Stimulated activated naive CD8-positive, alpha-beta T cell treated with anti-CD3 and anti-CD28 coated beads, Interleukin-15, Interleukin-2, amounts not matched to agents 100 ng/mL and 50 ng/mL, for 24 hours (primary cell): Measurements from ENCODE around the gene TP53TG5.

ENCODE experiments used
- H3K27ac Mint-ChIP-seq: one replicate; pipeline ENCODE4 v1.8.0; 2021; ENCODE audit warnings: mild to moderate bottlenecking, mixed read lengths
- H3K27me3 Mint-ChIP-seq: one replicate; pipeline ENCODE4 v1.8.0; 2021; ENCODE audit warnings: mixed read lengths
- H3K36me3 Mint-ChIP-seq: one replicate; pipeline ENCODE4 v1.8.0; 2021; ENCODE audit warnings: low read depth, mixed read lengths
- H3K4me1 Mint-ChIP-seq: one replicate; pipeline ENCODE4 v1.8.0; 2021; ENCODE audit warnings: low read depth, mixed read lengths
- H3K4me3 Mint-ChIP-seq: one replicate; pipeline ENCODE4 v1.8.0; 2021; ENCODE audit warnings: mild to moderate bottlenecking, mixed read lengths
- H3K9me3 Mint-ChIP-seq: one replicate; pipeline ENCODE4 v1.8.0; 2021; ENCODE audit warnings: mixed read lengths

Gene TP53TG5

GRCh38 chr20:45390931-45391330 is 12.8 kb upstream of the TP53TG5 start:
- H3K9me3 Mint-ChIP-seq: peaks cover 6% of the 10 kb centered on the region
- peaks cover 12% of the 10 kb centered on the region for H3K36me3 Mint-ChIP-seq
- H3K27me3 Mint-ChIP-seq: no peaks in the 10 kb centered on the region
- H3K27ac Mint-ChIP-seq: no peak overlapping the region
- H3K4me1 Mint-ChIP-seq: peaks cover 27% of the 10 kb centered on the region
- no peak overlapping the region for H3K4me3 Mint-ChIP-seq

- Mint-ChIP-seq H3K4me1 (peaks cover 27% of the 10 kb centered on the region), H3K27ac (no peak overlapping the region), H3K36me3 (peaks cover 13% of the 10 kb centered on the region), H3K27me3 (no peaks in the 10 kb centered on the region), H3K9me3 (peaks cover 6% of the 10 kb centered on the region), H3K4me3 (no peak overlapping the region)
These were observed 9.1 kb upstream of the TP53TG5 start for GRCh38 chr20:45387274-45387673.

GRCh38 chr20:45377269-45377668 is 856 bp downstream of the TP53TG5 start:
- no peaks in the 10 kb centered on the region for H3K27me3 Mint-ChIP-seq
- no peak overlapping the region for H3K27ac Mint-ChIP-seq
- H3K4me3 Mint-ChIP-seq: no peak overlapping the region
- peaks cover 18% of the 10 kb centered on the region for H3K36me3 Mint-ChIP-seq
- peaks cover 24% of the 10 kb centered on the region for H3K4me1 Mint-ChIP-seq
- no peaks in the 10 kb centered on the region for H3K9me3 Mint-ChIP-seq

- Mint-ChIP-seq H3K4me1 (peaks cover 29% of the 10 kb centered on the region), H3K9me3 (no peaks in the 10 kb centered on the region), H3K4me3 (no peak overlapping the region), H3K36me3 (peaks cover 17% of the 10 kb centered on the region), H3K27ac (no peak overlapping the region), H3K27me3 (no peaks in the 10 kb centered on the region)
These were observed 3.2 kb downstream of the TP53TG5 start for GRCh38 chr20:45374966-45375365.

GRCh38 chr20:45374101-45374467 is 4.0 kb downstream of the TP53TG5 start:
- Mint-ChIP-seq H3K27ac (no peak overlapping the region), H3K4me1 (peaks cover 33% of the 10 kb centered on the region), H3K9me3 (no peaks in the 10 kb centered on the region), H3K4me3 (peak overlapping the region; percentile 79), H3K27me3 (no peaks in the 10 kb centered on the region), H3K36me3 (peaks cover 17% of the 10 kb centered on the region)

- Mint-ChIP-seq H3K36me3 (peaks cover 18% of the 10 kb centered on the region), H3K4me3 (peak overlapping the region; percentile 79), H3K4me1 (peaks cover 38% of the 10 kb centered on the region)
These were observed 4.6 kb downstream of the TP53TG5 start for GRCh38 chr20:45373353-45374100.

GRCh38 chr20:45372646-45373352 is 5.3 kb downstream of the TP53TG5 start:
- Mint-ChIP-seq H3K9me3 (no peaks in the 10 kb centered on the region), H3K4me1 (peaks cover 40% of the 10 kb centered on the region), H3K36me3 (peaks cover 26% of the 10 kb centered on the region)

More at GRCh38 chr20:45373353-45374100, 4.6 kb downstream of the TP53TG5 start:
- Mint-ChIP-seq H3K9me3 (no peaks in the 10 kb centered on the region), H3K27ac (peak overlapping the region; percentile 81), H3K27me3 (no peaks in the 10 kb centered on the region)

GRCh38 chr20:45372241-45372640 is 5.9 kb downstream of the TP53TG5 start:
- Mint-ChIP-seq H3K4me1 (peaks cover 46% of the 10 kb centered on the region), H3K27me3 (no peaks in the 10 kb centered on the region), H3K27ac (peak overlapping the region; percentile 38), H3K36me3 (peaks cover 26% of the 10 kb centered on the region), H3K9me3 (no peaks in the 10 kb centered on the region), H3K4me3 (no peak overlapping the region)

More at GRCh38 chr20:45372646-45373352, 5.3 kb downstream of the TP53TG5 start:
- peak overlapping the region; percentile 38 for H3K27ac Mint-ChIP-seq
- H3K27me3 Mint-ChIP-seq: no peaks in the 10 kb centered on the region
- H3K4me3 Mint-ChIP-seq: peak overlapping the region; percentile 79

GRCh38 chr20:45370571-45371160 is 7.5 kb downstream of the TP53TG5 start:
- no peaks in the 10 kb centered on the region for H3K9me3 Mint-ChIP-seq
- H3K27ac Mint-ChIP-seq: no peak overlapping the region
- peaks cover 57% of the 10 kb centered on the region for H3K4me1 Mint-ChIP-seq
- peaks cover 38% of the 10 kb centered on the region for H3K36me3 Mint-ChIP-seq
- H3K27me3 Mint-ChIP-seq: no peaks in the 10 kb centered on the region
- H3K4me3 Mint-ChIP-seq: no peak overlapping the region

GRCh38 chr20:45368221-45368980 is 9.7 kb downstream of the TP53TG5 start:
- Mint-ChIP-seq H3K4me1 (peaks cover 66% of the 10 kb centered on the region), H3K27ac (peak overlapping the region; percentile 87), H3K4me3 (peak overlapping the region; percentile 67), H3K36me3 (peaks cover 46% of the 10 kb centered on the region), H3K9me3 (no peaks in the 10 kb centered on the region), H3K27me3 (no peaks in the 10 kb centered on the region)

- peaks cover 46% of the 10 kb centered on the region for H3K36me3 Mint-ChIP-seq
- no peak overlapping the region for H3K4me3 Mint-ChIP-seq
- H3K4me1 Mint-ChIP-seq: peaks cover 68% of the 10 kb centered on the region
- H3K27me3 Mint-ChIP-seq: no peaks in the 10 kb centered on the region
- H3K27ac Mint-ChIP-seq: no peak overlapping the region
- H3K9me3 Mint-ChIP-seq: no peaks in the 10 kb centered on the region
These were observed 11.0 kb downstream of the TP53TG5 start for GRCh38 chr20:45367126-45367525.

- Mint-ChIP-seq H3K36me3 (peaks cover 43% of the 10 kb centered on the region), H3K4me3 (no peak overlapping the region), H3K27me3 (no peaks in the 10 kb centered on the region), H3K27ac (no peak overlapping the region), H3K9me3 (no peaks in the 10 kb centered on the region), H3K4me1 (peaks cover 70% of the 10 kb centered on the region)
These were observed 11.5 kb downstream of the TP53TG5 start for GRCh38 chr20:45366631-45367030.

GRCh38 chr20:45366192-45366591 is 11.9 kb downstream of the TP53TG5 start:
- Mint-ChIP-seq H3K9me3 (no peaks in the 10 kb centered on the region), H3K4me1 (peaks cover 68% of the 10 kb centered on the region), H3K27me3 (no peaks in the 10 kb centered on the region), H3K27ac (no peak overlapping the region), H3K4me3 (no peak overlapping the region), H3K36me3 (peaks cover 39% of the 10 kb centered on the region)

- Mint-ChIP-seq H3K9me3 (no peaks in the 10 kb centered on the region), H3K4me1 (peaks cover 68% of the 10 kb centered on the region), H3K36me3 (peaks cover 36% of the 10 kb centered on the region), H3K4me3 (no peak overlapping the region), H3K27ac (peak overlapping the region; percentile 47), H3K27me3 (no peaks in the 10 kb centered on the region)
These were observed 12.6 kb downstream of the TP53TG5 start for GRCh38 chr20:45365444-45365970.
